Measurements from ENCODE around the gene FHAD1. TPM values are rescaled to one million over a fixed set of nuclear protein-coding genes. Genes with fewer than 3 reads are reported as not detected.

Gene FHAD1
- total and polyA plus RNA-seq, 2 of the 13 experiments (the other 11 are each of a cell fraction or from before 2014, with no cell fraction given), result not detected

- no peak for TF ChIP-seq LRRFIP1 (CRISPR knock-in tag; conservative IDR thresholded peaks at IDR 0.05)
- TF ChIP-seq ZNF503 (CRISPR knock-in tag; IDR thresholded peaks at IDR 0.05), result peak; percentile 73; the same call in 1 of the 2 replicates
- TF ChIP-seq ZNF777 (CRISPR knock-in tag; IDR thresholded peaks at IDR 0.05), result no peak
- TF ChIP-seq ZNF746 (CRISPR knock-in tag; IDR thresholded peaks at IDR 0.05), result peak; percentile 24; the same call in 1 of the 2 replicates
- no peak for TF ChIP-seq ZNF136 (CRISPR knock-in tag; IDR thresholded peaks at IDR 0.05; ENCODE audit: low read depth)
- TF ChIP-seq SOX6 (IDR thresholded peaks at IDR 0.05), result no peak
- TF ChIP-seq SOX6 (CRISPR knock-in tag; IDR thresholded peaks at IDR 0.05), result peak; percentile 56
- TF ChIP-seq ZBTB33 (CRISPR knock-in tag; IDR thresholded peaks at IDR 0.05), result no peak; the same call in 1 of the 2 replicates
- 0 out of 2 replicates have a peak, but pooled peaks have one; percentile 42 for TF ChIP-seq CREM (IDR thresholded peaks at IDR 0.05)
- no peak for TF ChIP-seq CREM (CRISPR knock-in tag; IDR thresholded peaks at IDR 0.05)
- no peak for TF ChIP-seq ARID4A (CRISPR knock-in tag; IDR thresholded peaks at IDR 0.05; ENCODE audit: borderline replicate concordance)
- TF ChIP-seq PITX1 (CRISPR knock-in tag; IDR thresholded peaks at IDR 0.05), result 0 out of 2 replicates have a peak, but pooled peaks have one; percentile 30
- peak; percentile 63; the same call in 1 of the 2 replicates for TF ChIP-seq BCL6 (CRISPR knock-in tag; IDR thresholded peaks at IDR 0.05)
- 0 out of 2 replicates have a peak, but pooled peaks have one; percentile 18 for TF ChIP-seq KAT8 (CRISPR knock-in tag; IDR thresholded peaks at IDR 0.05)
- peak; percentile 34; the same call in 1 of the 2 replicates for TF ChIP-seq NR2F2 (IDR thresholded peaks at IDR 0.05; ENCODE audit: borderline replicate concordance, low read depth)
- TF ChIP-seq TFDP2 (CRISPR knock-in tag; IDR thresholded peaks at IDR 0.05), result no peak; the same call in 1 of the 2 replicates
- TF ChIP-seq ZNF747 (CRISPR knock-in tag; IDR thresholded peaks at IDR 0.05; ENCODE audit: borderline replicate concordance), result no peak
- TF ChIP-seq SMAD3 (CRISPR knock-in tag; IDR thresholded peaks at IDR 0.05), result no peak
Measured at GRCh38 chr1:15355968-15356625, 109.1 kb downstream of the FHAD1 start (continued).

Measured in HepG2 (cell line).